SH-SY5Y (cell line): Measurements from ENCODE around the gene VSTM2B.

Source experiments
- GATA2 ChIP-seq: IDR thresholded peaks from 2 replicates; pipeline ENCODE4 v1.6.1; 2011; ENCODE audit warnings: mild to moderate bottlenecking, low read depth, low read length
- GATA3 ChIP-seq: IDR thresholded peaks from 2 replicates; pipeline ENCODE4 v1.6.1; 2011; ENCODE audit warnings: low read depth, mild to moderate bottlenecking, low read length, moderate library complexity

GRCh38 chr19:29610574-29611271 is 84.9 kb downstream of the VSTM2B start:
- TF ChIP-seq GATA3 (no peak), GATA2 (no peak)
